GM21619 (cell line): Measurements from ENCODE around the gene ALDH4A1.

Experiments
- ATAC-seq: cut with Tn5 transposase; IDR thresholded peaks from one replicate; pipeline ENCODE4 v1.9.1; 2021; ENCODE audit not compliant: unreplicated experiment

Gene ALDH4A1

GRCh38 chr1:18940303-18941020, 38.1 kb upstream of the ALDH4A1 start:
- no peak for ATAC-seq

- ATAC-seq: no peak
Measured at GRCh38 chr1:18939398-18940302, 37.3 kb upstream of the ALDH4A1 start.

- no peak for ATAC-seq
Measured at GRCh38 chr1:18938707-18939070, 36.3 kb upstream of the ALDH4A1 start.

- ATAC-seq: no peak
Measured at GRCh38 chr1:18938008-18938706, 35.8 kb upstream of the ALDH4A1 start.

GRCh38 chr1:18937539-18937938, 35.2 kb upstream of the ALDH4A1 start:
- ATAC-seq: no peak

GRCh38 chr1:18936814-18937481, 34.6 kb upstream of the ALDH4A1 start:
- ATAC-seq: no peak

- ATAC-seq: no peak
Measured at GRCh38 chr1:18936471-18936813, 34.1 kb upstream of the ALDH4A1 start.

- ATAC-seq: no peak
Measured at GRCh38 chr1:18934205-18935000, 32.0 kb upstream of the ALDH4A1 start.

GRCh38 chr1:18932879-18933278, 30.5 kb upstream of the ALDH4A1 start:
- no peak for ATAC-seq

- no peak for ATAC-seq
Measured at GRCh38 chr1:18932387-18932786, 30.0 kb upstream of the ALDH4A1 start.

- no peak for ATAC-seq
Measured at GRCh38 chr1:18931730-18932129, 29.4 kb upstream of the ALDH4A1 start.

- ATAC-seq: no peak
Measured at GRCh38 chr1:18929686-18930085, 27.3 kb upstream of the ALDH4A1 start.

- ATAC-seq: no peak
Measured at GRCh38 chr1:18928985-18929384, 26.6 kb upstream of the ALDH4A1 start.

- ATAC-seq: no peak
Measured at GRCh38 chr1:18928406-18928805, 26.1 kb upstream of the ALDH4A1 start.

GRCh38 chr1:18927654-18928272, 25.4 kb upstream of the ALDH4A1 start:
- peak; percentile 39 for ATAC-seq

GRCh38 chr1:18927082-18927653, 24.8 kb upstream of the ALDH4A1 start:
- ATAC-seq: peak; percentile 21

- ATAC-seq: peak; percentile 72
Measured at GRCh38 chr1:18926315-18927081, 24.1 kb upstream of the ALDH4A1 start.

GRCh38 chr1:18925279-18925678, 22.9 kb upstream of the ALDH4A1 start:
- ATAC-seq: no peak

GRCh38 chr1:18924221-18924691, 21.9 kb upstream of the ALDH4A1 start:
- ATAC-seq: no peak
